GM23338 (cell line): ENCODE results near the gene WRAP53.

ENCODE experiments used
- CTCF ChIP-seq, 2 experiments: fragments of 200-600 bp in 1 of 2; sonication (generic) in 1 of 2; conservative IDR thresholded peaks; 2 replicates each; pipeline versions ENCODE4 v1.5.1 to v1.6.1; 2016 to 2017; ENCODE audit warnings: antibody characterized with exemption in 2 of 2, low read depth in 2 of 2, mild to moderate bottlenecking in 2 of 2, moderate library complexity in 1 of 2
- EZH2phosphoT487 ChIP-seq: fragments of 200-600 bp; sonication (generic); IDR thresholded peaks from one replicate; pipeline ENCODE4 v1.8.1; 2018; ENCODE audit warnings: antibody characterized with exemption; ENCODE audit not compliant: unreplicated experiment
- JUNB ChIP-seq: IDR thresholded peaks from one replicate; pipeline ENCODE4 v1.6.1; 2016; ENCODE audit warnings: antibody characterized with exemption; ENCODE audit not compliant: unreplicated experiment
- POLR2AphosphoS5 ChIP-seq: IDR thresholded peaks from 2 replicates; pipeline ENCODE4 v1.6.1; 2016; ENCODE audit warnings: antibody characterized with exemption, low read depth
- ZNF331 ChIP-seq: fragments of 250-450 bp; sonication (Bioruptor Pico); IDR thresholded peaks from 2 replicates; pipeline ENCODE4 v1.5.0; 2020; ENCODE audit warnings: low read depth, mild to moderate bottlenecking, moderate library complexity

GRCh38 chr17:7739746-7740145 lies 51.5 kb downstream of the WRAP53 start:
- no peak for TF ChIP-seq CTCF (conservative IDR thresholded peaks at IDR 0.05; ENCODE audit: low read depth in 2 of 2)
- TF ChIP-seq JUNB = no peak
- no peak for TF ChIP-seq EZH2phosphoT487
- no peak for TF ChIP-seq POLR2AphosphoS5
- TF ChIP-seq ZNF331 (CRISPR knock-in tag) = no peak
